IMR-90 (cell line): Measurements from ENCODE around the gene FOXL3. TPM values are rescaled to one million over a fixed set of nuclear protein-coding genes. Genes with fewer than 3 reads are reported as not detected.

Source experiments
- ATAC-seq: fragments of 200-7000 bp; cut with Tn5 transposase; 2 replicates; pipeline ENCODE4 v1.9.1; 2020; ENCODE audit warnings: low read depth, mild to moderate bottlenecking, moderate library complexity
- BruUV-seq: library from RNA; stranded (reverse); fragments of 400-500 nt; replicated peaks from 2 replicates; lab custom pipeline; 2021; lab: Mats Ljungman, UMichigan
- CTCF ChIA-PET: fragments of 300-600 bp; formaldehyde crosslinking; extraction: SDS; loops from one replicate; lab custom pipeline; 2021; ENCODE audit warnings: antibody characterized with exemption; lab: Yijun Ruan, JAX
- POLR2A ChIA-PET: fragments of 300-600 bp; sonication (Branson Sonifier 250); formaldehyde crosslinking; loops from one replicate; lab custom pipeline; 2022; ENCODE audit warnings: antibody characterized with exemption; ENCODE audit not compliant: unreplicated experiment; lab: Charles Lee
- DNase-seq: peaks from one replicate; pipeline ENCODE4 v3.0.0; 2013
- H2AFZ ChIP-seq: replicated peaks from 2 replicates; pipeline ENCODE3; 2013; ENCODE audit warnings: low read length, mild to moderate bottlenecking; ENCODE audit not compliant: poor library complexity
- H2AK5ac ChIP-seq: 2 replicates; pipeline ENCODE4 v1.6.1; 2013; ENCODE audit warnings: low read depth, low read length, inconsistent platforms
- H2AK9ac ChIP-seq: replicated peaks from 2 replicates; pipeline ENCODE3; 2013; ENCODE audit warnings: mild to moderate bottlenecking, low read depth, low read length, moderate library complexity; ENCODE audit not compliant: poor library complexity
- H2BK120ac ChIP-seq: 2 replicates; pipeline ENCODE4 v1.6.1; 2013; ENCODE audit warnings: low read depth, low read length, inconsistent platforms
- H2BK15ac ChIP-seq: 3 replicates; pipeline ENCODE4 v1.6.1; 2013; ENCODE audit warnings: low read depth, low read length, inconsistent platforms
- H2BK20ac ChIP-seq: 2 replicates; pipeline ENCODE4 v1.6.1; 2013; ENCODE audit warnings: low read depth, mild to moderate bottlenecking, inconsistent platforms, low read length, moderate library complexity
- H2BK5ac ChIP-seq: 2 replicates; pipeline ENCODE4 v1.6.1; 2013; ENCODE audit warnings: mild to moderate bottlenecking, low read depth, low read length, inconsistent platforms; ENCODE audit not compliant: poor library complexity, severe bottlenecking
- H3K14ac ChIP-seq: replicated peaks from 2 replicates; pipeline ENCODE4 v1.6.1; 2013; ENCODE audit warnings: low read depth, low read length, inconsistent platforms
- H3K18ac ChIP-seq: 2 replicates; pipeline ENCODE4 v1.6.1; 2013; ENCODE audit warnings: low read depth, low read length, control low read depth
- H3K23ac ChIP-seq: 2 replicates; pipeline ENCODE4 v1.6.1; 2013; ENCODE audit warnings: low read depth, low read length, inconsistent platforms
- H3K27ac ChIP-seq: 2 replicates; pipeline ENCODE4 v1.5.1; 2013; ENCODE audit warnings: mild to moderate bottlenecking, control low read depth, low read length; ENCODE audit not compliant: insufficient read depth
- H3K27me3 ChIP-seq: 2 replicates; pipeline ENCODE4 v1.6.1; 2013; ENCODE audit warnings: low read length; ENCODE audit not compliant: control insufficient read depth, insufficient read depth
- H3K36me3 ChIP-seq: 2 replicates; pipeline ENCODE4 v1.6.1; 2013; ENCODE audit warnings: low read length, mixed read lengths; ENCODE audit not compliant: control insufficient read depth, insufficient read depth
- H3K4ac ChIP-seq: 2 replicates; pipeline ENCODE4 v1.6.1; 2013; ENCODE audit warnings: low read depth, low read length, inconsistent platforms
- H3K4me1 ChIP-seq: 2 replicates; pipeline ENCODE4 v1.6.1; 2013; ENCODE audit warnings: low read length, mixed read lengths; ENCODE audit not compliant: control insufficient read depth, insufficient read depth
- H3K4me2 ChIP-seq: 2 replicates; pipeline ENCODE4 v1.6.1; 2013; ENCODE audit warnings: low read depth, mild to moderate bottlenecking, control low read depth, low read length, moderate library complexity
- H3K4me3 ChIP-seq: 2 replicates; pipeline ENCODE4 v1.5.1; 2013; ENCODE audit warnings: low read depth, mild to moderate bottlenecking, control low read depth, low read length, moderate library complexity; ENCODE audit not compliant: insufficient read depth
- H3K56ac ChIP-seq: 2 replicates; pipeline ENCODE4 v1.6.1; 2013; ENCODE audit warnings: low read length, inconsistent platforms; ENCODE audit not compliant: insufficient read depth; ENCODE audit errors: extremely low read depth
- H3K79me1 ChIP-seq, 2 experiments: 2 replicates each; pipeline ENCODE4 v1.6.1; 2013; ENCODE audit warnings: low read length in 2 of 2, inconsistent platforms in 1 of 2, low read depth in 1 of 2
- H3K9ac ChIP-seq: 2 replicates; pipeline ENCODE4 v1.6.1; 2013; ENCODE audit warnings: low read depth, low read length, control low read depth
- H3K9me1 ChIP-seq: 2 replicates; pipeline ENCODE4 v1.6.1; 2013; ENCODE audit warnings: low read length, inconsistent platforms; ENCODE audit not compliant: insufficient read depth
- H3K9me3 ChIP-seq: 2 replicates; pipeline ENCODE4 v1.6.1; 2013; ENCODE audit warnings: low read length; ENCODE audit not compliant: control insufficient read depth, insufficient read depth
- H4K20me1 ChIP-seq: 2 replicates; pipeline ENCODE4 v1.6.1; 2013; ENCODE audit warnings: low read length, inconsistent platforms; ENCODE audit not compliant: insufficient read depth
- H4K5ac ChIP-seq: 2 replicates; pipeline ENCODE4 v1.6.1; 2013; ENCODE audit warnings: mild to moderate bottlenecking, low read depth, low read length, control low read depth
- H4K8ac ChIP-seq, 2 experiments: 2 replicates each; pipeline ENCODE4 v1.6.1; 2013; ENCODE audit warnings: low read depth in 2 of 2, low read length in 2 of 2, control low read depth in 1 of 2, inconsistent platforms in 1 of 2
- H4K91ac ChIP-seq: 2 replicates; pipeline ENCODE4 v1.6.1; 2013; ENCODE audit warnings: low read depth, low read length, inconsistent platforms; ENCODE audit not compliant: insufficient read depth
- BHLHE40 ChIP-seq: fragments of 150-350 bp; IDR thresholded peaks from 2 replicates; pipeline ENCODE4 v1.6.1; 2016; ENCODE audit warnings: mild to moderate bottlenecking, low read depth, low read length
- CEBPB ChIP-seq: IDR thresholded peaks from 2 replicates; pipeline ENCODE4 v1.6.1; 2012; ENCODE audit warnings: low read depth, low read length, improper control_type of control experiment
- CHD1 ChIP-seq: IDR thresholded peaks from 2 replicates; pipeline ENCODE4 v1.6.1; 2012; ENCODE audit warnings: low read depth, low read length, improper control_type of control experiment
- FOS ChIP-seq: fragments of 150-350 bp; IDR thresholded peaks from 2 replicates; pipeline ENCODE4 v1.6.1; 2016; ENCODE audit warnings: low read depth, low read length
- MAFK ChIP-seq: IDR thresholded peaks from 2 replicates; pipeline ENCODE4 v1.6.1; 2012; ENCODE audit warnings: low read depth, low read length, improper control_type of control experiment
- MAZ ChIP-seq: IDR thresholded peaks from 2 replicates; pipeline ENCODE4 v1.6.1; 2012; ENCODE audit warnings: low read depth, mild to moderate bottlenecking, low read length, improper control_type of control experiment, moderate library complexity, borderline replicate concordance
- MXI1 ChIP-seq: IDR thresholded peaks from 2 replicates; pipeline ENCODE4 v1.6.1; 2012; ENCODE audit warnings: low read depth, mild to moderate bottlenecking, low read length, moderate library complexity, borderline replicate concordance
- NFE2L2 ChIP-seq: fragments of 150-350 bp; IDR thresholded peaks from 2 replicates; pipeline ENCODE4 v1.6.1; 2016; ENCODE audit warnings: low read depth, mild to moderate bottlenecking, low read length
- POLR2A ChIP-seq: IDR thresholded peaks from 2 replicates; pipeline ENCODE4 v1.6.1; 2012; ENCODE audit warnings: mild to moderate bottlenecking, low read depth, low read length
- RAD21 ChIP-seq: IDR thresholded peaks from 2 replicates; pipeline ENCODE4 v1.6.1; 2012; ENCODE audit warnings: low read length, improper control_type of control experiment
- RCOR1 ChIP-seq: IDR thresholded peaks from 2 replicates; pipeline ENCODE4 v1.6.1; 2012; ENCODE audit warnings: mild to moderate bottlenecking, low read length, improper control_type of control experiment; ENCODE audit not compliant: insufficient replicate concordance
- RFX5 ChIP-seq: IDR thresholded peaks from 2 replicates; pipeline ENCODE4 v1.8.0; 2012; ENCODE audit warnings: low read depth, mild to moderate bottlenecking, low read length, moderate library complexity
- SMC3 ChIP-seq: fragments of 150-350 bp; IDR thresholded peaks from 2 replicates; pipeline ENCODE4 v1.6.1; 2016; ENCODE audit warnings: low read depth, mild to moderate bottlenecking, antibody characterized with exemption, low read length, moderate library complexity
- WGBS, 2 experiments: methylation state at CpG; one replicate each; pipeline versions ENCODE4 v1.1.5 to v1.1.7; 2013; ENCODE audit warnings: missing lambda C conversion rate in 2 of 2; ENCODE audit not compliant: insufficient read length in 1 of 2; ENCODE audit errors: extremely low coverage in 2 of 2; 5-methylcytosine and 5-hydroxymethylcytosine counted together
- dilution Hi-C: fragments of 300-500 bp; cut with HindIII; formaldehyde crosslinking; loops from one replicate; pipeline ENCODE4 v1.14.3; 2018; ENCODE audit warnings: low sequenced_read_pairs; ENCODE audit not compliant: unreplicated experiment
- in situ Hi-C: fragments of 300-500 bp; cut with MboI; formaldehyde crosslinking; loops from 3 replicates; pipeline ENCODE4 v1.14.3; 2019; ENCODE audit warnings: low sequenced_read_pairs, inconsistent platforms, mixed read lengths
- intact Hi-C: fragments of 100-400 bp; cut with micrococcal nuclease; formaldehyde crosslinking; loops from 2 replicates; pipeline ENCODE4 v1.10.0; 2022
- polyA plus RNA-seq, 3 experiments: library from polyadenylated mRNA; depleted of rRNA; stranded (reverse); fragments of >200 nt; gene quantifications; 2 replicates each; pipeline ENCODE4 v1.2.3, GENCODE V29; 2012; ENCODE audit warnings: low replicate concordance in 1 of 3
- total RNA-seq: library from RNA; depleted of rRNA; stranded (reverse); fragments of >200 nt; gene quantifications from 2 replicates; pipeline ENCODE4 v1.2.3, GENCODE V29; 2012
- TF ChIP-seq, protein P1 (sequence below): fragments of 150-350 bp; IDR thresholded peaks from 2 replicates; pipeline ENCODE4 v1.6.1; 2017; ENCODE audit warnings: mild to moderate bottlenecking, antibody characterized with exemption, low read length, low read depth
- TF ChIP-seq, protein P2 (sequence below): conservative IDR thresholded peaks from 2 replicates; pipeline ENCODE4 v1.5.1; 2012; ENCODE audit warnings: mild to moderate bottlenecking, low read depth, low read length, improper control_type of control experiment
- TF ChIP-seq, protein P3 (sequence below): fragments of 150-350 bp; IDR thresholded peaks from 2 replicates; pipeline ENCODE4 v1.6.1; 2016; ENCODE audit warnings: low read depth, mild to moderate bottlenecking, low read length, moderate library complexity, borderline replicate concordance

Gene FOXL3
- total and polyA plus RNA-seq, 2 of the 4 experiments (the other 2 are of a cell fraction): not detected

DNA sequence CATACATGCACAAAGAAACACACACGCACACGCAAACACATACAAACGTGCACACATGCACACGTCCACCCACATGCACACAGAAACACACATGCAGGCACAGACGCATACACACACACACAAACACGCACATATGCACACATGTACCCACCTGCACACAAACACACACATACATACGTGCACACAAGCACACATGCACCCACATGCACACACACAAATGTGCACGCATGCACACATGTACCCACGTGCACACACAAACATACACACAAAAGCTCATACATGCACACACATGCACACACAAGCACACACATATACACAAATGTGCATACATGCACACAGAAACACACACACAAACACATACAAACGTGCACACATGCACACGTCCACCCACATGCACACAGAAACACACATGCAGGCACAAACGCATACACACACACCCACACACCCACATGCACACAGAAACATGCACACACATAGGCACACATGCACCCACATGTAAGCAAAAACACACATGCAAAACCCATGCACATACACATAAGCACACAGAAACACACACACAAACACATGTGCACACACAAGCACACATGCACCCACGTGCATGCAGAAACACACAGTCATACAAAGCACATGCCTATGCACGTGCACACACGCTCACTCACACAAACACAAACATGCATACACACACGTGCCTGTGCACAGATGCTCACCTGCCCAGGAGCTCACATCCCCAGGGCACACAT lies 44.8 kb downstream of the FOXL3 start:
- Histone ChIP-seq H3K18ac (no peak overlapping the region), H3K27ac (no peak overlapping the region), H2AK9ac (no peak overlapping the region), H3K9me1 (no peaks in the 10 kb centered on the region), H2BK20ac (no peak overlapping the region), H3K4me1 (peaks cover 2% of the 10 kb centered on the region), H3K56ac (no peak overlapping the region), H3K9me3 (no peaks in the 10 kb centered on the region), H2BK120ac (no peak overlapping the region), H3K4ac (no peak overlapping the region), H2AK5ac (no peak overlapping the region), H4K5ac (no peak overlapping the region), H4K20me1 (no peaks in the 10 kb centered on the region; the same call in 1 of the 2 replicates), H3K36me3 (no peaks in the 10 kb centered on the region), H3K79me1 (no peaks in the 10 kb centered on the region), H4K8ac (no peak overlapping the region), H3K23ac (no peak overlapping the region), H3K27me3 (peaks cover 32% of the 10 kb centered on the region), H3K4me2 (no peak overlapping the region), H2AFZ (no peak overlapping the region), H3K14ac (no peak overlapping the region), H3K9ac (no peak overlapping the region), H3K4me3 (no peak overlapping the region), H2BK15ac (no peak overlapping the region), H2BK5ac (no peak overlapping the region), H4K91ac (no peak overlapping the region)
- no peak for DNase-seq
- intact Hi-C loops: loop anchor here (5.0 kb wide), 1 partner anchor 393 kb away; the partner anchor contains the start of genes DNAAF5 and PRKAR1B
- ChIA-PET CTCF (no interaction called here), POLR2A (no interaction called here)
- TF ChIP-seq MAZ (no peak), BHLHE40 (no peak), POLR2A (no peak), RFX5 (no peak), NFE2L2 (no peak), RCOR1 (no peak), MAFK (no peak), MXI1 (no peak), CHD1 (no peak), RAD21 (no peak), FOS (no peak), CEBPB (no peak), SMC3 (no peak)
- TF ChIP-seq, protein P1, sequence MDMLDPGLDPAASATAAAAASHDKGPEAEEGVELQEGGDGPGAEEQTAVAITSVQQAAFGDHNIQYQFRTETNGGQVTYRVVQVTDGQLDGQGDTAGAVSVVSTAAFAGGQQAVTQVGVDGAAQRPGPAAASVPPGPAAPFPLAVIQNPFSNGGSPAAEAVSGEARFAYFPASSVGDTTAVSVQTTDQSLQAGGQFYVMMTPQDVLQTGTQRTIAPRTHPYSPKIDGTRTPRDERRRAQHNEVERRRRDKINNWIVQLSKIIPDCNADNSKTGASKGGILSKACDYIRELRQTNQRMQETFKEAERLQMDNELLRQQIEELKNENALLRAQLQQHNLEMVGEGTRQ: no peak
- TF ChIP-seq, protein P2, sequence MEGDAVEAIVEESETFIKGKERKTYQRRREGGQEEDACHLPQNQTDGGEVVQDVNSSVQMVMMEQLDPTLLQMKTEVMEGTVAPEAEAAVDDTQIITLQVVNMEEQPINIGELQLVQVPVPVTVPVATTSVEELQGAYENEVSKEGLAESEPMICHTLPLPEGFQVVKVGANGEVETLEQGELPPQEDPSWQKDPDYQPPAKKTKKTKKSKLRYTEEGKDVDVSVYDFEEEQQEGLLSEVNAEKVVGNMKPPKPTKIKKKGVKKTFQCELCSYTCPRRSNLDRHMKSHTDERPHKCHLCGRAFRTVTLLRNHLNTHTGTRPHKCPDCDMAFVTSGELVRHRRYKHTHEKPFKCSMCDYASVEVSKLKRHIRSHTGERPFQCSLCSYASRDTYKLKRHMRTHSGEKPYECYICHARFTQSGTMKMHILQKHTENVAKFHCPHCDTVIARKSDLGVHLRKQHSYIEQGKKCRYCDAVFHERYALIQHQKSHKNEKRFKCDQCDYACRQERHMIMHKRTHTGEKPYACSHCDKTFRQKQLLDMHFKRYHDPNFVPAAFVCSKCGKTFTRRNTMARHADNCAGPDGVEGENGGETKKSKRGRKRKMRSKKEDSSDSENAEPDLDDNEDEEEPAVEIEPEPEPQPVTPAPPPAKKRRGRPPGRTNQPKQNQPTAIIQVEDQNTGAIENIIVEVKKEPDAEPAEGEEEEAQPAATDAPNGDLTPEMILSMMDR: no peak
- TF ChIP-seq, protein P3, sequence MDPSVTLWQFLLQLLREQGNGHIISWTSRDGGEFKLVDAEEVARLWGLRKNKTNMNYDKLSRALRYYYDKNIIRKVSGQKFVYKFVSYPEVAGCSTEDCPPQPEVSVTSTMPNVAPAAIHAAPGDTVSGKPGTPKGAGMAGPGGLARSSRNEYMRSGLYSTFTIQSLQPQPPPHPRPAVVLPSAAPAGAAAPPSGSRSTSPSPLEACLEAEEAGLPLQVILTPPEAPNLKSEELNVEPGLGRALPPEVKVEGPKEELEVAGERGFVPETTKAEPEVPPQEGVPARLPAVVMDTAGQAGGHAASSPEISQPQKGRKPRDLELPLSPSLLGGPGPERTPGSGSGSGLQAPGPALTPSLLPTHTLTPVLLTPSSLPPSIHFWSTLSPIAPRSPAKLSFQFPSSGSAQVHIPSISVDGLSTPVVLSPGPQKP: no peak
- no TSS peak for BruUV-seq
- ATAC-seq: no peak
- 79% methylated on average over 10 of the region's 16 CpGs; no CpG with 5 or more reads in 1 of the 2 experiments for WGBS, 2 experiments
- in situ Hi-C loops: no loop called here
- dilution Hi-C loops: no loop called here
